Adrenal gland (tissue), 5 donors: ENCODE measurements around the gene UBE4B.

ENCODE experiments used
- CTCF ChIP-seq, 6 experiments: fragments of 450-650 bp in 4 of 6; fragments of 200-600 bp in 2 of 6; sonication (generic) in 1 of 6; IDR thresholded peaks; 1 replicate in 5 of 6; 2 replicates in 1 of 6; pipeline versions ENCODE4 v1.5.1 to v1.8.0; 2016 to 2021; ENCODE audit warnings: antibody characterized with exemption in 6 of 6, mild to moderate bottlenecking in 2 of 6, moderate library complexity in 1 of 6
- POLR2A ChIP-seq, 2 donors: fragments of 450-650 bp; IDR thresholded peaks; one replicate each; pipeline ENCODE4 v1.6.1; 2017; ENCODE audit warnings: antibody characterized with exemption in 2 of 2, mild to moderate bottlenecking in 2 of 2, moderate library complexity in 1 of 2
- donor health status: DM: no; HTN: no; CAD: no.

GRCh38 chr1:10063878-10064277, 31.1 kb downstream of the UBE4B start:
- TF ChIP-seq POLR2A (IDR thresholded peaks at IDR 0.05) (no peak), CTCF (IDR thresholded peaks at IDR 0.05) (no peak)
